Tibial nerve (tissue), 3 donors: ENCODE results near the gene MAZ.

Source experiments
- POLR2A ChIP-seq, 2 donors: fragments of 450-650 bp; IDR thresholded peaks; one replicate each; pipeline ENCODE4 v1.6.1; 2017; ENCODE audit warnings: antibody characterized with exemption in 2 of 2, mild to moderate bottlenecking in 2 of 2, moderate library complexity in 2 of 2
- TF ChIP-seq, protein P1 (sequence below), 5 experiments: fragments of 200-600 bp in 3 of 5; fragments of 450-650 bp in 2 of 5; sonication (generic) in 3 of 5; IDR thresholded peaks; one replicate each; pipeline ENCODE4 v1.5.1; 2016 to 2019; ENCODE audit warnings: antibody characterized with exemption in 5 of 5, mild to moderate bottlenecking in 3 of 5, moderate library complexity in 2 of 5

DNA sequence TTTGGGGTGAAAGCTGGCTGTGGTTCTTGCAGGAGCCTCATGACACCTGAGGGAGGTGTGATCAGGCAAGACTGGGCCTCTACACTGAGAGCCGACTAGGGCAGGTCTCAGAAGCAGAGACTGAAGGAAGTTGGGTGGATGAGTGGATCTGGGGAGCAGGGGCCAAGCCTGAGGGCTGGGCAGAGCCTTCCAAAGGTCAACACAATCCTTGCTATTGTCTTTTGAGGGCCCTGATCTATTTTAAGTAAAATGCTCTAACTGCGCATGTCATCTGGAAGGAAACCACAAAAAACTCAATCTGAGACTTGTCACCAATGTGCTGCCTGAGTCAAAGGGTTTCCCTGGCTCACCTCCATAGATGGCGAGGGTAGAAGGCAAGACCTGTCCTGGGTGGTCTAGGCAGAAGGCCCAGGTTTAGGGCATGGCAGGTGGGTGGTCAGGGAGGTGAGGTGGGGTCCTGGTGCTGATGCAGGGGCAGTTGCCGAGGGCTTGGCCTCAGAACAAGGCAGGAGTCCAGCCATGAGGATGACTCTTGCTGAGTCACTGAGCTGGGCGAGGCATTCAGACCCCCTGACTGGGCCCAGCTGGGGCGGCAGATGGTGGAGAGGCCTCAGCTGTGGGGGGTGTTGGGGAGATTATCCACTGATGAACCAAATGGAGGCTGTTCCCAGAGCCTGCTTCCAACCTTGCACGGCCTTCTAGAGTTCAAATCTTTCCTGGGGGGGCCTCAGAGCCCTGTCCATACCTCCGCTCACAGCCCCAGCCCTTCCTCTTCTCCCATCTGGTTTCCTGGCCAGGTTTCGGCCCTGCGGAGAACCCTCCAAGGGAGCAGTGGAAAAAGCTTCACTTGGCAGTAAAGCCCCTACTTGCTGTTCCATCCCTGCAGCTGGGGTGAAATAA lies 19.1 kb downstream of the MAZ start:
- no peak for TF ChIP-seq POLR2A (IDR thresholded peaks at IDR 0.05)
- TF ChIP-seq, protein P1, sequence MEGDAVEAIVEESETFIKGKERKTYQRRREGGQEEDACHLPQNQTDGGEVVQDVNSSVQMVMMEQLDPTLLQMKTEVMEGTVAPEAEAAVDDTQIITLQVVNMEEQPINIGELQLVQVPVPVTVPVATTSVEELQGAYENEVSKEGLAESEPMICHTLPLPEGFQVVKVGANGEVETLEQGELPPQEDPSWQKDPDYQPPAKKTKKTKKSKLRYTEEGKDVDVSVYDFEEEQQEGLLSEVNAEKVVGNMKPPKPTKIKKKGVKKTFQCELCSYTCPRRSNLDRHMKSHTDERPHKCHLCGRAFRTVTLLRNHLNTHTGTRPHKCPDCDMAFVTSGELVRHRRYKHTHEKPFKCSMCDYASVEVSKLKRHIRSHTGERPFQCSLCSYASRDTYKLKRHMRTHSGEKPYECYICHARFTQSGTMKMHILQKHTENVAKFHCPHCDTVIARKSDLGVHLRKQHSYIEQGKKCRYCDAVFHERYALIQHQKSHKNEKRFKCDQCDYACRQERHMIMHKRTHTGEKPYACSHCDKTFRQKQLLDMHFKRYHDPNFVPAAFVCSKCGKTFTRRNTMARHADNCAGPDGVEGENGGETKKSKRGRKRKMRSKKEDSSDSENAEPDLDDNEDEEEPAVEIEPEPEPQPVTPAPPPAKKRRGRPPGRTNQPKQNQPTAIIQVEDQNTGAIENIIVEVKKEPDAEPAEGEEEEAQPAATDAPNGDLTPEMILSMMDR (IDR thresholded peaks at IDR 0.05) = no peak
